ENCODE measurements around the gene SCG3.
A peak's percentile ranks its signal among the peaks of the same experiment; 100 is the strongest.

SCG3 gene

DNA sequence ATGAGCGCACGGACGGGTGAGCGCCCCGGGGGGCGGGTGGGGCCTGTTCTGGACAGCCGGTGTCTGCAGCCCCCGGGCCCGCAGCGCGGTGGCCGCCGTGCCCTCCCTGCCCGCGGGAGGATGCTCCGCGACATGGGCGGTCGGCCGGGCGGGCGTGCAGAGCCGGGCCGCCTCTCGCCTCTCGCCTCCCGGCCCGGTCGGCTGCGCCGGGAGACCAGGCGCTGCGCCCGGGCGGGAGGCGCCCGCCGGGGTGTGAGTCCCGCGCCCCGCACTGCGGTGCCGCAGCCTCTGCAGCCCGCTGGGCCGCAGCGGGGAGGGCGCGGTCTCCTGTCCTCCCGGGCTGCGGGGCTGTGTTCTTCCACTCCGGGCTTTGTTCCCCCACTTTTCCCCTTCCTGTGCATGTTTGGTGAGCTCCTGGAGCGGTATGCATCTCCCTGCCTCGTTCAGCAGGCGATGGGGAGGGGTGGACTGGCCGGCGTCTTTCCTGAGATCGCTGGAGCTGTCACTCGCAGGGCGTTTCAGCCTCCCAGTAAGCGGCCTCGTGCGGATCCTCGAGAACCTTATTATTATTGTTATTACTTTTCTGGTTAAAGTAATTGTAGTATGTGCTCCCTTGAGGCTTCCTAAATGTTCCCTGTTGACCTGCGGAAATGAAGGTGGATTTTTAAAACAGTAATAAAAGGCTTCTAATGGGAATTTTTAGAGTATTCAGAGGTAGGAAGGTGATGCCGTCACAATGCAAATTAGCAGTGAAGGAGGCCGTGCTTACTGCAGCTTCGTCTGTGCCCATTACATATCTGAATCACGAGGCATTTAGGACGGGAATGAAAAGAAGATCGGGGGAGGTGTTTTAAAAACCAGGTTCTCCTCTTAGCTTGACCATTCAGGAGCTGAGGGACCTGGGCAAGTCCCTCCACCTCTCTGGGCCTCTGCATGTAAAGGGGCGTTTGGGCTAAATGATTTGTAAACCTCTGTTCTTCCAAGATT, 70.7 kb downstream of the SCG3 start:
- CTCF ChIA-PET = interaction anchor here (0.6 to 0.9 kb wide), 2 partner anchors 24 to 177 kb away, joined by 3 read pairs; no protein-coding TSS in a partner anchor
- peak; percentile 43 for DNase-seq (ENCODE audit: low spot score)
- TF ChIP-seq, protein P1, sequence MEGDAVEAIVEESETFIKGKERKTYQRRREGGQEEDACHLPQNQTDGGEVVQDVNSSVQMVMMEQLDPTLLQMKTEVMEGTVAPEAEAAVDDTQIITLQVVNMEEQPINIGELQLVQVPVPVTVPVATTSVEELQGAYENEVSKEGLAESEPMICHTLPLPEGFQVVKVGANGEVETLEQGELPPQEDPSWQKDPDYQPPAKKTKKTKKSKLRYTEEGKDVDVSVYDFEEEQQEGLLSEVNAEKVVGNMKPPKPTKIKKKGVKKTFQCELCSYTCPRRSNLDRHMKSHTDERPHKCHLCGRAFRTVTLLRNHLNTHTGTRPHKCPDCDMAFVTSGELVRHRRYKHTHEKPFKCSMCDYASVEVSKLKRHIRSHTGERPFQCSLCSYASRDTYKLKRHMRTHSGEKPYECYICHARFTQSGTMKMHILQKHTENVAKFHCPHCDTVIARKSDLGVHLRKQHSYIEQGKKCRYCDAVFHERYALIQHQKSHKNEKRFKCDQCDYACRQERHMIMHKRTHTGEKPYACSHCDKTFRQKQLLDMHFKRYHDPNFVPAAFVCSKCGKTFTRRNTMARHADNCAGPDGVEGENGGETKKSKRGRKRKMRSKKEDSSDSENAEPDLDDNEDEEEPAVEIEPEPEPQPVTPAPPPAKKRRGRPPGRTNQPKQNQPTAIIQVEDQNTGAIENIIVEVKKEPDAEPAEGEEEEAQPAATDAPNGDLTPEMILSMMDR (conservative IDR thresholded peaks at IDR 0.05; ENCODE audit: low read depth) = no peak
- peak overlapping the region; percentile 44 for H3K27ac ChIP-seq
- POLR2A ChIA-PET (ENCODE audit: low non-redundant PET) = no interaction called here

DNA sequence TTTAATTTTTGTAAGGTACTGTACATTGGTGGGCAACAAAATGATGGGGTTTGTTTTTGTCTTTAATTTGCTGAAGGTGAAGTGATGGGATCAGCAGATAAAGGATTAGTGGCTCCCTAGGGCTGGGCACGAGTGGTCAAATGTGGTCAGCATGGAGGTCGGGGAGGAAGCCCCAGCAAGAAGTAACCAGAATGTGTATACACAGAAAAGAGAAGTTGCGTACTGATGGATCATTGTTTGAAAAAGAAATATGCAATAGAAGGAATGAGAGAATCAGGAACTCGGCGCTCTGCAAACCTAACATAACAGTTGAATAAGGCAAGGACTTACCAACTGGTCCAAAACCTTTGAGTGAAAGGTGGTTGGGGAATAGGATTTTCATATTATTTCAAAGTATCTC, 71.6 kb downstream of the SCG3 start:
- no peak for DNase-seq (ENCODE audit: low spot score)
- ChIA-PET POLR2A (ENCODE audit: low non-redundant PET) (no interaction called here), CTCF (no interaction called here)
- TF ChIP-seq, protein P1 (conservative IDR thresholded peaks at IDR 0.05; ENCODE audit: low read depth) = no peak
- H3K27ac ChIP-seq = no peak overlapping the region

DNA sequence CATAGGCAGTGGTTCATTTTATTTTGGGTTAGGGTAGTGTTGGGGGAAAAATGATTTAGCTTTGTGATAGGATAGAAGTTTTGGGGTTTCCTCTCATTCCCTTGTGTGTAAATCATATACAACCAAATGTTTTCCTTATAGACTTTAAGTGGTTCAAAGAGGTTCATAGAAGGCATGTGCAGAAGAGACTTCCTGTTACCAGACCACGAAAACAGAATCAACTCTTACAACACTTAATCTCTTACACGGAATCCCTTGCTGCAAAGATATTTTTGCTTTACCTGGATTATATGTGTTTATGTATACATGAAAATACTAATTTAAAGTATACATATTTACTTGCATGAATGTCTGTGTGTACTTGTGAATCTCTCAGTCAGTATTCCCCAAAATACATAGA, 73.0 kb downstream of the SCG3 start:
- ChIA-PET CTCF (interaction anchor here (0.6 to 1.3 kb wide), 2 partner anchors 88 to 219 kb away, joined by 3 to 4 read pairs; no protein-coding TSS in a partner anchor), POLR2A (ENCODE audit: low non-redundant PET) (no interaction called here)
- TF ChIP-seq, protein P1 (conservative IDR thresholded peaks at IDR 0.05; ENCODE audit: low read depth) = no peak
- DNase-seq (ENCODE audit: low spot score) = no peak
- no peak overlapping the region for H3K27ac ChIP-seq

DNA sequence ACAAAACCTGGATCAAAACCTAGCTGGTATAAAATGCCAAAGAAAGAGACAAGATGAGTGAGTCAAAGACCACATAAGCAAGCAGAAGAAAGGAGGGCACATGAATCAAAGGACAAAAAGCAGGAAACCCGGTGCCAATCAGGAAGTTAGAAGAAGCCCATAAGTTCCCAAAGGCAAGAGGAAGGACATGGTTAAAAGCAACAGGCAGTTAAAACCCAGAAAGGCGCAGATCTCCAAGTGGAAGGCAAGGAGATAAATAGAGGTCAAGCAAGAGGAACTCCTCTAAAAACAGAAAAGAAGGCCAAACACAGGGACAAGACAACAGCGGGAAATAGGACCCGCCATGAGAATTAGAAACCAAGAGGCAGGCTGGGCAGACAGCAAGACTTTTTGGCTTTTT, 74.5 kb downstream of the SCG3 start:
- TF ChIP-seq, protein P1 (conservative IDR thresholded peaks at IDR 0.05; ENCODE audit: low read depth) = no peak
- DNase-seq (ENCODE audit: low spot score) = no peak
- ChIA-PET CTCF (interaction anchor here (0.7 to 1.2 kb wide), 3 partner anchors 21 to 100 kb away, joined by 3 to 5 read pairs (median 3); no protein-coding TSS in a partner anchor), POLR2A (ENCODE audit: low non-redundant PET) (no interaction called here)
- H3K27ac ChIP-seq = no peak overlapping the region

DNA sequence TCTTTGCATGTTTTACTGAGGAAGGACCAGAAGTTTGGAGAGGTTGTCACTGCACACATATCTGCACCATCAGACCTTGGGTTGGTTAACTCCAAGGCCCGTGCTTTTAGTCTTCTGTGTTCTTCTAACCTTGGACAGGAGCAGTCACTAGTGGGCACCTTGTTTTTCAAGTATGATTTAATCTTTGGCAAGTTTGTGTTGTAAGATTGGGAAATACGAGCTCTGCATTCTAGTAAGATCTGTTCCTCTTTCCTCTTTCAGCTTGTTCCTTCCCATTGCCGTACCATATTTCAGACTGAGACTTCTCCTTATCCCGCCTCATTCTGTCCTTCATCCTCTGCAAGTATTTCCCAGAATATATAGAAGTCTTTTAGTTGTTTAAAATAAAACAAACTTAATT, 75.2 kb downstream of the SCG3 start:
- no peak for DNase-seq (ENCODE audit: low spot score)
- TF ChIP-seq, protein P1 (conservative IDR thresholded peaks at IDR 0.05; ENCODE audit: low read depth) = no peak
- ChIA-PET CTCF (no interaction called here), POLR2A (ENCODE audit: low non-redundant PET) (no interaction called here)
- H3K27ac ChIP-seq = no peak overlapping the region

GRCh38 chr15:51757450-51757849, 76.1 kb downstream of the SCG3 start:
- DNase-seq (ENCODE audit: low spot score) = no peak
- ChIA-PET CTCF (interaction anchor here (0.7 to 1.1 kb wide), 2 partner anchors 19 to 25 kb away, joined by 3 read pairs; no protein-coding TSS in a partner anchor), POLR2A (ENCODE audit: low non-redundant PET) (no interaction called here)
- TF ChIP-seq, protein P1 (conservative IDR thresholded peaks at IDR 0.05; ENCODE audit: low read depth) = no peak
- no peak overlapping the region for H3K27ac ChIP-seq

Data from RWPE1 (cell line).